SW480 (cell line): ENCODE measurements around the gene PDSS1.
"Not testable (repeated sequence)": the region's sequence is repeated elsewhere in the genome, so short reads cannot be mapped to it uniquely, and the experiment has no call there.

Source experiments
- DNase-seq: peaks from one replicate; pipeline ENCODE4 v3.0.0-alpha.2; 2016; ENCODE audit warnings: low spot score

PDSS1 gene

GRCh38 chr10:26739071-26739631 lies 41.6 kb downstream of the PDSS1 start:
- no peak for DNase-seq

- DNase-seq: no peak
Observed at GRCh38 chr10:26741368-26741767, 43.9 kb downstream of the PDSS1 start.

- no peak for DNase-seq
Observed at GRCh38 chr10:26743091-26743490, 45.6 kb downstream of the PDSS1 start.

GRCh38 chr10:26743841-26744240 lies 46.3 kb downstream of the PDSS1 start:
- DNase-seq: no peak

- DNase-seq: no peak
Observed at GRCh38 chr10:26746061-26746460, 48.6 kb downstream of the PDSS1 start.

- DNase-seq: no peak
Observed at GRCh38 chr10:26755443-26755903, 58.0 kb downstream of the PDSS1 start.

- DNase-seq: no peak
Observed at GRCh38 chr10:26759008-26759407, 61.5 kb downstream of the PDSS1 start.

GRCh38 chr10:26765549-26765948 lies 68.0 kb downstream of the PDSS1 start:
- DNase-seq: no peak

- DNase-seq: no peak
Observed at GRCh38 chr10:26770069-26770468, 72.6 kb downstream of the PDSS1 start.

- no peak for DNase-seq
Observed at GRCh38 chr10:26773633-26774032, 76.1 kb downstream of the PDSS1 start.

GRCh38 chr10:26776258-26776657 lies 78.8 kb downstream of the PDSS1 start:
- DNase-seq: no peak

GRCh38 chr10:26777686-26778085 lies 80.2 kb downstream of the PDSS1 start:
- no peak for DNase-seq

GRCh38 chr10:26779176-26779860 lies 81.8 kb downstream of the PDSS1 start:
- DNase-seq: no peak

- DNase-seq: no peak
Observed at GRCh38 chr10:26780106-26780792, 82.7 kb downstream of the PDSS1 start.

GRCh38 chr10:26780793-26781601 lies 83.5 kb downstream of the PDSS1 start:
- DNase-seq: peak; percentile 3

GRCh38 chr10:26781797-26782196 lies 84.3 kb downstream of the PDSS1 start:
- no peak for DNase-seq

GRCh38 chr10:26787362-26787761 lies 89.9 kb downstream of the PDSS1 start:
- no peak for DNase-seq

GRCh38 chr10:26789779-26790178 lies 92.3 kb downstream of the PDSS1 start:
- DNase-seq: not testable (repeated sequence)

- DNase-seq: no peak
Observed at GRCh38 chr10:26790221-26790995, 92.9 kb downstream of the PDSS1 start.

- DNase-seq: no peak
Observed at GRCh38 chr10:26792758-26793495, 95.4 kb downstream of the PDSS1 start.
